Stimulated activated CD8-positive, alpha-beta memory T cell treated with anti-CD3 and anti-CD28 coated beads, Interleukin-7, amount 100 ng/mL, for 4 hours (primary cell): Measurements from ENCODE around the gene IKZF1.
A peak's percentile ranks its signal among the peaks of the same experiment; 100 is the strongest.

ENCODE experiments used
- DNase-seq, 2 donors: peaks; one replicate each; pipeline ENCODE4 v3.0.0-alpha.2; 2020; ENCODE audit warnings: low read depth in 2 of 2

Gene IKZF1

DNA sequence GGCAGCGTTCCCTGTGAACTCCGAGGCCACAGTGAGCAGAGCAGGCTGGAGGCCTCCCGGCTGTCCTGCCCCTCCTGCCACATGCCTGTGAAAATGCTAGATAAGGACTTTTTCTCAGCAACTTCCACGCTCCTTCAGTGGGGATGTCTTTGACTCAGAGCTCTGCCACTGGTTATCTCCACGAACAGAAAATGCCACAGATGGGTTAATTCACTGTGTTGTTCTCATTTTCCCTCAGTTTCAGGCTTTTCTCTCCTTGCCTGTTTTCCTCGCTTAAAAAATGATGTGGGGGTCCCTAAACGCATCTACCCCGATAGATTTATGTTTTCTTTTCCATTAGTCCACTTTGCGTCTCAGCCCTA, 51.3 kb downstream of the IKZF1 start:
- DNase-seq = no peak

DNA sequence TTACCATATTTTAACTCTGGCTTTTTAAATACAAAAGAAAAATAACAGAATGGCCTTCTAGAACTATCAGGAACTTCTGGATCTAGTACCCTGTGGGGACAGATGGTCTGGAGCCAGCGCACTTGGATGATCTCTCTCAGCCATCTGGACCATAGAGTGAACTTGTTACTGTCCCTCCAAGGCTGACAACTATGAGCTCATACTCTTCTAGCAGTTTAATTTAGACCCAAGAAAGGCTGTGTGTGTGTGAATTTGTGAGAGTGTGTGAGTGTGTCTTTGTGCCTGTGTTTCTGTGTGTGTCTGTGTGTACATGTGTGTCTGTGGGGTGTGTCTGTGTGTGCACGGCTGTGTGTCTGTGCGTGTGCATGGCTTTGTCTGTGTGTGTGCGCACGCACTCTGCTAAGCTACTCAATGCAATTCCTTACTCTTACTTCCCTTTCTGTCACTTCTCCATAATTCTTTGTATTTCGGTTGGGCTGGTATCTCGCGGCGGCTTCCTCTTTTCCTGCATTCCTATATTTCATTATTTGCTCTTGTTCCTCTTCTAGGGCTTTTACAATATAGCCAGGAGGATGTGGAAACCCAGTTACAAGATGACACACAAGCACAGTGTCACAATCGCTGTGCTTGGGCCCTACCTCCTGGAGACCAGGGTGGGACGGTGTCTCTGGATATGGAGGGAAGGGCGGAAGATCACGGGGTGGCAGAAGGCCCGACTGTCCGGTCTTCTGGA, 51.9 kb downstream of the IKZF1 start:
- no peak for DNase-seq

DNA sequence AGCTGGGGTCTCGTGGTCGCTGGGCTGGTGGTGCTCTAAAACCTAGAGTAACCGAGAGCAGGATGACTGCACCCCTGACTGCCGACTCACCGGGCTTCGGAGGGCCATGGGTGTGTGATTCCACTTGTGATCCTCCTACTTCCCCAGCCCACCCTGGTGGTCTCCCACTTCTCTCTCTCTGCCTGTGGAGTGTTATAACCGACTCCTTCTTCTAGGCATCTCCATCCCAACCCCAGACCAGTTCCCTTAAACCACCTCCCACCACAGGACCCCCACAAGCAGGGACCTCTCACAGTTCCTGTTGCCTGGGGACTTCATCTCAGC, 52.4 kb downstream of the IKZF1 start:
- no peak for DNase-seq

DNA sequence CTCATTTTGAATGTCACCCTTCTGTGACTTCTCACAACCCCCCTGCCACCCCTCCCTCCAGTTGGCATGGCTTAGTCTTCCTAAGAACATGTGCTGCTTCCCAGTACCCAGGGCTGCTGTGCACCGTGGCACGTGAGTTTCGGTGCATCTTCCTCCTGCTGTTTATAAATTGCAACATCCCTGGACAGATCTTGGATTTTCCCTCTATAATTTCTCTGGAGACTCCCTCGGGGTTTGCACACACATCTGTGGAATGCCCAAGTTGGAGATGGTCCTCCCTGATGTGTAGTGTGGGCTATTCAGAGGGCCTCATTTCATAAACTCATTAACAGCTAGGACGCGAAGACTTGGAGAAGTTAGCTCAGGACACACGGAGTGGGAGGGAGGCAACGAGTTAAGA, 52.9 kb downstream of the IKZF1 start:
- DNase-seq = no peak

DNA sequence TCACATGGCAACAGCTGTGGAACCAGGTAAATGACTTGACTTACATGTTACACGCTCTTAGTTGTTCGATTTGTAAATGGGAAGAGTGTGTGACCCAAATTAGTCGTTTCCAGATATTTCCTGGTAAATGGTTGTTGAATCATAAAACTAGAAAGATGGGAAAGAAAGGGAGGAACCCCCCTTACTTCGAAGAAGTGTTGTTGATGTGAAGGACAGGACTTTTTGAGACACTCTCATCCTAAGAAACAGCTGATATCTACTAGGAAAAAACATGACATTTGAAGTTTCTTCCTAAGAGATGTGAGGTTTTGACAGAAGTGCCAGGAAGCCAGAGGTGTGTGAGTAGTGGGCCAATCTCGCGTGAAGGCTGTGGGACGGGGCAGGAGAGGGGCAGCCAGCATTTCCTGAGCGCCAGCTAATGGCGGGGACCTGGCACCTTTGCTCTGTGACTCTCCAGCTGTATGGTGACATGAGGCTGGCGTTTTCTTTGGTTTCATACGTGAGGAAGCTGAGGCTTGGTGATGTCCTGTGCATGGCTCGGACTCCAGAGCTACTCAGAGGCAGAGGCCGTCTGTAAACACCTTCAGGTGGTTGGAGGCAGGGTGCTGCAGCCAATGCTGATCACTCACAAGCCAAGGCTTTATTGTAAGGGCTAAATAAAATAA, 53.7 kb downstream of the IKZF1 start:
- no peak for DNase-seq

DNA sequence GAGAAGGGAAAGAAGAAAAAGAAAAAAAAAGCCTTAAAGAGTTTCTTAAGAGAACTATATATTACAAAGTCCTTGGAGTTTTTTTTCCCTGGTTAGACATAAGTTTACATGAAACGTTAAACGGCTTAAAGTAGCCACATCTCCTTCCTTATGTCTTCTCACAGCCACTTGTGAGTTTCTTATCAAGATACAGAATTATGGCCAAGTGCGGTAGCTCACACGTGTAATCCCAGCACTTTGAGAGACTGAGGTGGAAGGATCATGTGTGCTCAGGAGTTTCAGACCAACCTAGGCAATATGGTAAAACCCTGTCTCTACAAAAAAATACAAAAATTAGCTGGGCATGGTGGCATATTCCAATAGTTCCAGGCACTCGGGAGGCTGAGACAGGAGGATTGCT, 54.3 kb downstream of the IKZF1 start:
- no peak for DNase-seq

DNA sequence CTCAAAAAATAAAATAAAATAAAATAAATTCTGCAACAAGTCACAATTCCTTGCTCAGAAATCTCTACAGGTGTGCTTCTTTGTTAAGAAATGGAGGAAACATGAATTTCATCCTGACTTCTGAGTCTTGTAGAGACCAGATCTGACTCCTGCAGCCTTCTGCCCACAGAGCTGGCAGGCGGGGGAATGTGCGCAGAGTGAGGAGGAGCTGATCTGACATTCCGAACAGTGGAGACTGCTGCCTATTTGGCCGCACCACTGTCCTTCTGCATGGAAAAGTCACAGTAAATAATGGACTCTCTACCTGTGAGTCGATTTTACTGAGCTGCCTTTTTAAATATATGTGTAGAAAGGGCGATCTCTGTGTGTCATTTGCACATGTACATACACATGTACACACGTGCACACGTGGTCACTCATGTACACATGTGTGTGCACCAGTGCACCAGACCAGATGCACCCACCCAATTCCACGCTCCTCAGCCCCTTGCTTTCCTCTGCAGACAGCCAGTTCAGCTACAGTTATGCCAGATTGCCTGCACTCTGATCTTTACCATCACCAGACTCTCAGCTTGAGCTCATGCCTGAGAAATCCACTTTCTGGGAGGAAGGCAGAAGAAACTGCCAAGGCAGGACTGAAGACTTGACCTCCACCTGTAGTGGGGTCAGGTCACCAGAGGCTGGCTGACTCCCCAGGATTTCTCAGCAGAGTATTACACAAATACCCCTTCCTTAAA, 54.9 kb downstream of the IKZF1 start:
- no peak for DNase-seq

DNA sequence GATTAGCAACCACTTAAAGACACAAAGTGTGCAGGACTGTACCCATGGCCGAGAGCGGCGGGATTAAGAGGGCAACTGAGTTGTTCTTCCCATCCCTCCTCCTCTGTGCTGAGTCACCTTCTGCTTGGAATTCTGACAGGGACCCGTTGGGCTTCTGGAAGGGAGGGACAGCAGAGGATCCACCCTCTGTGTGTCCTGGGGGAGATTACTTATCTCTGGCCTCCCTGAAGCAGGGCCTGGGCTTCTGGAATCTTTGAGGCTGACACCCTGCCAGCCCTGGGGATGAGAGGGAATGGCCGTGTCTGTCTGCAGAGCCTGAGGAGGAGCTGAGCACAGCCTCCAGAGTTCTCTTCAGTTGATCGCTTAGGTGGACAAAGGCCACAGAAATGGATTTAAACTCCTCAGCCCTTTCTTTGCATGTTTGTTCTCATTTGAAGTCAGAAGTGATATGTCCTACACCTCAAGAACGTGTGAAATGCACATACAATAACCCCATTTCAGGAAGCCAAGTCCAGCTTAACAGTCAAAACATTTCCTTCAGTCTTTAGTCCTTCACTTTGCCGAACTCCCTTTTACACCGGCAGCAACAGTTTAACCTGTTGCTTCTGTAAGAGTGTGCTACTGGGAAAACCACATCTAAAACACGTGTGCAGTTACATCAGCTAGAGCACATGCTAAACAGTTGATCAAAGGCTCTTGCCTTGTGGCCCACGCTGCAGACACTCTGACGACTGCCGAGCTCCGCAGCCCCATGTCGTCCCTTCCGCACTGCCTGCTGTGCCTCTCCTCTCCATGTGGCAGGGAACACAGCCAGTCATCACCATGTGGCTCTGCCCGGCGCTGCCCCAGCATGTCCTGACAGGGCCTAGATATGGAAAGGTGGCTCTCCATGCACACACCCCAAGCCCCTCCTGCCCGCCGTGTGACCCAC, 55.7 kb downstream of the IKZF1 start:
- peak; percentile 82 to 83 for DNase-seq

DNA sequence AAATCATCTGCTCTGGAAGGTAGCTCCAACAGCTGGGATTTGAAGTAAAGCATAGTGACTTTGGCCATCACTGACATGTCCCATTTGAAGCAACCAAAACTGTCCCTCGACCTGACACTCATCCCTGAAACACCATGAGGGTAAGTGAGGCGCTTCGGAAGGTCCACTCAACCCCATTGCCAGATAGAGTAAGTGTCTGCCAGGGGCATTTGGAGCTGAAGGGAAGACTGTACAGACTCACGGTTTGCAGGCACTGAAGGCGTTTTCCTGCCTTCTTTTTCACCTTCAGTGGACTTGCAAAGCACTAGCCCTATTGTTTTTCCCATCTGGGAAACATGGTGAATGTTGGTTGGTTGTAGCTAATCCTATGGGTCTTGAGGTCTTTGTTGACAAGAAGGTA, 57.6 kb downstream of the IKZF1 start:
- DNase-seq = no peak

DNA sequence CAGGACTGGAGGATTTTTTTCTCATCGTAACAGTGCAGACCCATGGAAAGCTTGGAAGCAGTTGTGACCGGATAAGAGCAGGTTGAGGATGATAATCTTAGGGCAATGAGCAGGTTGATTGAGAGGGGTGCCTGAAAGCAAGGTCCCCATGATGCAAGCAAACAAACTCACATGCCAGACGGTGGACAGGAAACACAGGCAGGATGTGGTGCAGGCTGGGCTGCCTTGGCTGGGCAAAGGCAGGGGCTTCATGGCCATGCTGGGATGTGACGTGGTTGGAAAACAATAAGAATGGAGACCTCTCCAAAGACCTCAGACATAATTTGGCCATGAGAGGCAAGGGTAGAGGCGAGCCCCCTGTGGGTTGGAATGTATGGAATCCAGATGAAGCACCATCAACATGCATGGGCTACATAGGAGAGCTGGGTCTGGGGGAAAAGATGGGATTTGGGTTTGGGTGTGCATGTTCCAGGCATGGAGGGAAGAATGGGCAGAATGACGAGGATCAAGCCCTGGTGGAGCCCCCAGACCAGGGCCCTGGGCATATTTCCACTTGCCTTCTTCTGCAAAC, 58.3 kb downstream of the IKZF1 start:
- DNase-seq = peak in 1 of 2 donors; percentile 53

DNA sequence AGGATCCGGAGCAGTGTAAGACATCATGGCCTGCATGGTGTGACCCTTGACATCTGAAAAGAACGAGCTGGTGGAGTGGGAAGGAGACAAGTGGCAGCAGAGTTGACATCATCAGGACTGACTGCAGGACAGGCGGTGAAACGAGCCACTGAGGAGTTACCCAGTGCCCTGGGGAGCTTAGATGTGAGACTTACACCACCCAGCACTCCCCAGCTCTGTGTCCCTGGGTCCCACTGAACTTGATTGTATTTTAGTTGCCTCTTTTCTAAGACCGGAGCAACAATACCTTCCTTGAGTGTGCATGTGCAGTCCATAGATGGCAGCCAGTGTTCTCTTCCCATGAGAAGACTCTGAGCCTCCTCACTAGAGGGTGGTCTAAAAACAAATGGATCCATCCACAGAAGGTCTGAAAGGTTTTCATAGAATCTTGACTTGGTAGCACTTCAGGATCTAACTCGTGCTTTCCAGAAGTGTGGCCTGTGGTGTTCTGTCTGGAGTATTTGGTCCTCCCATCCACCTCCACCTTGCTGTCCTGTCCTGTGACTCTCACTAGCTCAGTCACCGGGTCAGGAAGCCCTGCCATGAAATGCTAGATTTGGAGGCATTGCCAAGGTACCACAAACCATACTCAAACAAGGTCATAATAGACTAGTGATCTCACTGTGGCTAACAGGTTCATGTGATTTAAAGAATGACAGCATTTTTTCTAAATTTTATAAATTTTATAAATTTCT, 59.0 kb downstream of the IKZF1 start:
- no peak for DNase-seq

DNA sequence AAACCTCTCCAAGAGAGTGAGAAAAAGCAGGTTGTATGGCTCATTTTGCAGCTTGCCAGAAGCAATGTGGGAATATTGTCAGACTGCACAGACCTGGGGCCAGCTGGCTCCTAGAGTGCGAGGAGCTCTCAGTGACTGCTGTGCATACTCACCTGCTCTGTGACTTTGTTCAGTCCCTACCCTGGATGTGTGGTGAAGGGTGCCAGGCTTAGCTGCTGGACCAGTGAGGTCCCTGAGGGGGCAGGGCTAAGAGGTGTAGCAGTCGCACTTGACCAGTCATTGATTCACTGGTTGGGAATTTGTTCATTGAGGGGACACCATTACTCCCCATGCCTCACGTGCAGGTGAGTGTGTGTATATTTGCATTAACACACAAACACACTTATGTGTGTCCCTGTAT, 60.1 kb downstream of the IKZF1 start:
- no peak for DNase-seq

DNA sequence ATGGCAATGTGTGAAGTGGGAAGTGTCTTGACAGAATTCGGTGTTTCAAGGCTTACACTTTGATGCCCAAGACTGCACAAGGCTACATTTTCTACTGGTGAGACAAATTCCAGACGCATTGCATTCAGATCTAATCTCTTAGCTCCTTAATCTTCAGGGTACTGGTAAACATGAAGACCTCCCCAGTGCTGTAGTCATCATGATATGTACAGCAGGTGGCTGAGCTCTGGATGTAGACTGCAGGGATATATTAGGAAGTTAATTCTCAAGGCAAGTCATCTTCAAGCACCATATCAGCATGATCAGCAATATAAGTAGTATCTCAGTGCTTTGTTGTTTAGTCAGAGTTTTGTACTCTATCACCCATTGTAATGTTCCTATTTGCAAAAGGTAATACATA, 61.8 kb downstream of the IKZF1 start:
- DNase-seq = no peak

DNA sequence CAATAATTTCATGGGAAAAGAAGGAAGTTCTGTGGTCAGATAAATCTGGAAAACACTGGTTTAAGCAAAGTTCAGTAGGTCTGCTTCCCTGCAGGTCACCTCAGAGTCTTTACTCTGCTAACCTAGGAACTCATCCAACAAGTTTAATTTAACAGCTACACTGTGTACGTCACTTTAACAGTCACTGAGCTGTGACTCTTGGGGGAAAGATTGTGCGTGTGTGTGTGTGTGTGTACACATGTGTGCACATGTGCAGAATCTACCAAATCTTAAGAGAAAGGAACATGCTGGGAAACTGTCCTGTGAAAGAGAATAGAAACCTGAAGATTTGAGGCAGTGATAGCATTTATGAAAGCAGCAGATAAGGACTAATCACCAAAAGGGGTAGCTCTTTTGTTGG, 62.6 kb downstream of the IKZF1 start:
- DNase-seq = no peak

DNA sequence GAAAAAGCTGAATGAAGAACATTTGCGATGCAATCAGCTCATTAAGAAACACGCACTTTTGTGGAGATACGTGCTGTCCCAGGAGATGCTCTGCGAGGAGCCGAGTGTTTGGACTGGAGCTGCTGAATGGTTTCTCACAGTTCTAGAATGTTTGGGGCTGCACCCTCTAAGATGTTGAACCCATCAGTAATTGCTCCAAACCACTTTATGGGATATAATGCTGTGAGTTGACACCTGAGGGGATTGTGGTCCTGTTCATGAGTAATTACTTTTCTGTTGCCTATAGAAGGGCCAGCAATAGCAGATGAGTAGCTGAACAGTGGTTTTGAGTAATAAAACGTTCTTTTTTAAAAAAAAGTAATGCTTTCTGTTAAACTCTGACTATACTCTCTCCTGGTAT, 63.1 kb downstream of the IKZF1 start:
- no peak for DNase-seq

DNA sequence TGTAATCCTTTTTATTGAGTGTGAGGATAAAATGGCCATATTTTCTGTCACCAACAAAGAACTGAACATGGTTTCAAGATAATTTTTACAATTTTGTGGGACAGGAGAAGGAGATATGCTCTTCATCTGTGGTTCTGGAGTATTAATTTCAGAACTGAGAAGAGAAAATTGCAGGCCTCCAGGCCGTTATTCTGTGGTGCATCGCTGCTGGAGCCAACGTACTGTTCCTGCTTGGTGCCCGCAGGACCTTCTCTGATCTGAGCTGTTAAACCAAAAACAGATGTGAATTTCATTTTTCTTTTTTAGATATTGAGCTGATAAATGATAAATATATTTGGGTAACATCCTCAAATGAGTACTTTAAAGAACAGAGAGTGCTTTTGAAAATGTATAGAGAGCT, 63.9 kb downstream of the IKZF1 start:
- DNase-seq = no peak

DNA sequence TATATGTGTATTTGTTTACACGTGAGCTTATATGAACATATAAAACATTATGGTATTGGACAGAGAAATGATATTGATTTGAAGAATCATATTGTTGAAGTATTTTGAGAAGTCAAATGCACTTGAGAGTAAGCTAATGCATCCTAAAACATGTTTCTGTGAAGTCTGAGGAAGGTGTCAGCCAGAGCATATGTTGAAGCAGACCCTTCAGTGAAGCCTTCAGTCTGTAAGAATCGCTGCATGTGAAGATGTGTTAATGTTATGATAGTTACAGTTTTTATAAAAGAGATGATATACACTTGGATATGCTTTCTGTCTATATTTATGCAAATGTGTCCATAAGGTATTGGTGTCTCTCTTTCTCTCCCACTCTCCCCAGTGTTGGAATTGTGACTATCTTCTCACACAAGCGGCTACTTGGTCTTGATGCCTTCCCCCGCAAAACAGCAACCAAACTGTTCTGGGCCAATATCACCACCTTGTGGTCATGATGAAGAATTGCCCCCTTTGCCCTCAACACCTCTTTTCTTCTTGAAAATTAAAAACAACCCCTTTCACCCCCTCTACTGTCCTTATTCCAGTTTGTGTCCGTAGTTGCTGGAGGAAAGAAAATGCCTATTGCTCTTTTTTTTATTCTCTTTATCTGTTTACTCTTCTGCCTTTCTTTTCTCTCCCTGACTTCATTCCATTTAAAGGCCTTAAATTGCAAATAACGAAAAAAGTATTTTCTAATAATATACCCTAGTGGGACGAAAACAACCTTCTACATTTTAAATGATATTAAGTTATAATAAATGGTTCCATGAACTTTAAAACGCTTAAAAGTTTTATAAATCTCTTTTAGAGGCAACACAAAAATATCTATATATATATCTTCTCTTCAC, 64.9 kb downstream of the IKZF1 start:
- no peak for DNase-seq

DNA sequence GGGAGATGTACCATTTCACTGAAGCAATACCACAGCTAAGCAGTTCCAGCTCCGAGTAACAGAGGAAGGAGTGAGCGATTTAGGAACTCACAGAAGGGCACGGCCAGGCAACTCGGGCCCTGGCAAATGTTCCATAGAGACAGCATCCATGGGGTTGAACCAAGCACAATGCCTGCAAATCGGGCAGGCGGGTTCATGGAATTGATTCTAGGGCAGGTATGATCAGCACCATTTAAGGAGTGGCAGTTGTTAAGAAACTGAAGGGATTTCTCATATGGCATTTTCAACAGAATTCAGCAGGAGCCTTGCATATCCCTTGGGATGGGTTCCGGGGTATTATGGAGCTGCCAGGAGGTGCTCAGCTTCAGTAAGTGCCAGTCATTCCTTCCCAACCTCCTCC, 66.4 kb downstream of the IKZF1 start:
- no peak for DNase-seq

DNA sequence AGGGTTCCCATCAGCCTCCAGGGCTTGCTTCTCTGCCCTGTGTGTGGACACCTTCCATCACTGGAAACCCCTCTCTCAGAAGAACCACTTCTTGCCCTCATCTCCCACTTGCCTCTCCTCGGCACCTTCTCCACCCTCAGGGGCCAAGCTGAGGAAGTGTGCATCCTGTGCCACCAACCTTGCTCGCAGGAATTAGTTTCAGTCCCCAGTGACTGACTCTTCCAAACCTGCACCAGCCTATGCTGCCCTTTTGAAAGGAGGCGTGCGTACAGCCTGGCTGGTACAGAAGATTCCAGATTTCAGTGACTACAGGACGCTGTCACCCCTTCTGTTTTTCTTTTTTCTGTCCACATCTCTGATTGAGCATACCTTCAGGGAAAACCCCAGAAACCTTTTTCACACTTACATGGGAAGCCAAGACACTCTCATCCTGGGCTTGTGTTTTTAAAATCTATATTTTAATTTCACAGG, 67.1 kb downstream of the IKZF1 start:
- no peak for DNase-seq

DNA sequence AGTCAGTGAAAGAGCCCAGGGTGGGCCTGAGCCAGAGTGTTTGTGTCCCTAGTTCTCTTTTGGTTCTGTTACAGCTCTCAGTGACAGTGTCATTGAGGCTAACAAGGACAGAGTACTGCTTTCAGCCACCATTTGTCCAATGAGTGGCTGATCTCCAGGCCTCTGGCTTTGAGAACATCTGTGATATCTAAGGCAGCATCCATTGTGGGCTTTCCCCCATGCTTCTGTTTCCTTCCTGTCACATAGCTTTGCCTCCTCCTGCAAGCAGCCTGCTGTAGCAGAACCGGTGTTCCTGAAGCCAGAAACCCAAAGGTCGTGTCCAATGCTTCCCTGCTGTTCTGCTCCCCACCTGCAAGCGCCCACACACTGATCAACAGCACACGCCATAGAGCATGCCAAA, 68.4 kb downstream of the IKZF1 start:
- no peak for DNase-seq
